ENCODE measurements around the gene MDK.

MDK gene

DNA sequence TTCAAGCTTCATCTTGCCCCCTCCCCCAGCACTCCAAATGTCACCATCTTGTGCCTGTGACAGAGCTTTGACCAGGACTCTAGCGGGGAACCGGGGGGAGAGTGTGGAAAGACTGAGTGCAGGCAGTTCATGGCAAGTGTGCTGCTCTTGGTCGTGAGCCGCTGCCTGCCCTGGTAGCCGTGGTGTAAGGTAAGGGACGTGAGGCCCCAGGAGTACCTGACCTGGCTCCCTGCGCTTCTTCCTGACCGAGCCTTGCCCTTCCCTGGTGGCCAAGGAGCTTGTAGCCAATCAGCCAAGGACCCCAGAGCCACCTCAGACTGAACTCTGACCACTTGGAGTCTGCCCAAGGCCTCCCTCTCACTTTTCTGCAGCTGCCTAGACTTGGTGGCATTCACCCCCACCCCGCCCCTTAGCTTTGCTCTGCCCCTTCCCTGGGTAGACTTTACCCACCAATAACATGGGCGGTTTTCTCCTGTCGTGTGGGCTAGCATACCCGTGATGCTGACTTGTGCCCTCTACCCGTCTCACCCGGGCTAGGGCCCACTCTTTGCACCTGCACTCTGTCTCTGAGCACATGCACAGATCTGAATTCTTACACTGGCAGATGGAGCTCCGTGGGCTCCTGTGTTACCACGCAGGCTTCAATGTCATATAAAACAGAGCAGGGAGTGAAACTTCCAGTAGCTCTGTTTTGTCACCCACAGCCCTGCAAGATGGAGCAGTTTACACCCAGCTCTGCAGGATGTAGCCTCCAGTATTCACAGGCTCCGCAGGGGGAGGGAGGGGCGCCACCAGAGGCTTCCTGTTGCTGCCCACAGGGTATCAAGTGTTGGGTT lies 32.7 kb upstream of the MDK start:
- no peak for DNase-seq

DNA sequence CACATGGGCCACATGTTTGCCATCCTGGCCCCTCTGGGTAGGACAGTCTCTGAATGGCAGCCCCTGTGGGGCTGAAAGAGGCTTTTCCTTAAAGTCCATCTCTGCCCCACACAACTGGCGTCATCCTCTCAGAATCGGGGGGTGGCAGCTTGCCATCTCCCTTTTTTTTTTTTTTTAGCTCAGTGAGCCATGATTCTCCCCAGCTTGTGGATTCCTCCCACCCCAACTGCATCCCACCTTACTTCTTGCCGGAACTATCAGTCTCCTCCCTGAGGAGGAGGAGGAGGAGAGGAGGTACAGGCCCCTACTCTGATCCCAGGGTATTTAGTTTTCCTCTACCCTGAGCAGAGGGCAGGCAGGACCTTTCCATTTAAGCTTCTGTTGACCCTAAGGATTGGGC lies 30.8 kb upstream of the MDK start:
- no peak for DNase-seq

DNA sequence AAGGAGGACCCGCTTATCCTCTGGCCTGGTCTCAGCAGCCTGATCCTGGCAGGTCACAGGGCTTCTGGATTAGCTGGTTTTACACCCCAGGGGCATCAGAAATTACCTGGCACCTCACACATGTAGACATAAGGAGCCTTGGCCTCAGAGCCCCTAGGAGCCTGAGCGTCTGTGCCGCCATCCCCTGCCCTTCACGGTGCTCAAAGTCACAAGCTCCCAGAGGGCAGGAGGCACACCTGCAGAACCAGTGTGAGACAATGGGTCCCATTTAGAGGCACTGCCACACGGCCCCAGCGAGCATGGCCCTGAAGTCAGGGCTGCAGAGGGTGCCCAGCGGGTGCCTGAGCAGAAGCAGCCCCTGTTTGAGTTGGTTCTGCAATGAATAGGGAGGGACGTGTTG lies 30.3 kb upstream of the MDK start:
- no peak for DNase-seq

DNA sequence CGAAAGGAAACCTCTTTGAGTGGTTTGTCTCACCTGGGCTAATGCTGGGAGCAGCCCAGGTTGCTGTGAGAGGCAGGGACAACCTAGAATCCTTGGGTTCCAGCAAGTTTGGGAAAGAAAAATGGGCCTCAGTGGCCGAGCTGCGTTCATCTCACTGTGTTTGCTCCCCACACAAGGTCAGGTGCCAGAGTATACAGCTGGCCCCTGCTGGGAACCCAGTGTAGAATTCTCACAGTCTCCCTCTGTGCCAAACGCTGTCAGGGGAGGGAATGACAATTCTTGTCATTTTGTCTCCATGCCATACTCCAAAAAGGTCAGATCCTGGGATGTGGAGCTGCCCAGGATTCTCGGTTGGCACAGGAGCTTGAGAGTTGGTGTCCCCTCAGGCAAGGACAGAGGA lies 29.9 kb upstream of the MDK start:
- no peak for DNase-seq

DNA sequence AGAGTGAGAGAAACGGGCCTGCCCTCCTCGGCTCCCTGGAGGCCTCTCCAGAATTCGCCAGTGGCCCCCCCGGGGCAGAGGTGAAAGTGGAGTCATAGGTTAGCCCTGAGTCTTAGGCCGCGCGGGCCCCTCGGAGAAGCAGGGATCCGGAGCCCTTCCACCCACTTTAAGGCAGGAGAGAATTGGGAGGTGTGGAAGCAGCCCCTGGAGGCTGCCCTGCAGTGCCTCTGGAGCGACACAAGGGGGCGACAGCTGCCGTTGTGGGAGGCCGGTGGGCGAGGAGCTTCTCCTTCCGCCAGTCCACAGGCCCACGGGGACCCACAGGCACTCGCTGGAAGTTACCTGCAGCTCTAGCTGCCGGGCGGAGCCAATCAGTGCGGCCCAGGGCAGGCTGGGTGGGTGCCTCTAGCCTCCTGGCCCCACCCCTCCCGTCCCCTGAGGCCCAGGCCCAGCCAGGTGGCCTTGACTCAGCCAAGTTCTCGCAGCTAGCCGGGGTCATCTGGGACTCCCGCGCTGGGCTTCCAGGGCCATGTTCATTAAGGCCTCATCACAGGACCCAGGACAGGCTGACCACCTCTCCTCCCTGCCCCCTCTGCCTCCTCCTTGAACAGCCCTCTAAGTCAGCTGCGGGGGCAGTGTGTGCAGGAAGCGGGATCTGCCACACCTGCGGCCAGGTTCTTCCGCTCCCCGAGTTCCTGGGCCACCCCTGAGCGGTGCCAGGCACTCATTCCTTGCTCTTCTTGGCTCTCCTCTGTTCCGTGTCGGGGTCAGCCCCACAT lies 29.2 kb upstream of the MDK start:
- DNase-seq = peak in 1 of 2 experiments; percentile 26

DNA sequence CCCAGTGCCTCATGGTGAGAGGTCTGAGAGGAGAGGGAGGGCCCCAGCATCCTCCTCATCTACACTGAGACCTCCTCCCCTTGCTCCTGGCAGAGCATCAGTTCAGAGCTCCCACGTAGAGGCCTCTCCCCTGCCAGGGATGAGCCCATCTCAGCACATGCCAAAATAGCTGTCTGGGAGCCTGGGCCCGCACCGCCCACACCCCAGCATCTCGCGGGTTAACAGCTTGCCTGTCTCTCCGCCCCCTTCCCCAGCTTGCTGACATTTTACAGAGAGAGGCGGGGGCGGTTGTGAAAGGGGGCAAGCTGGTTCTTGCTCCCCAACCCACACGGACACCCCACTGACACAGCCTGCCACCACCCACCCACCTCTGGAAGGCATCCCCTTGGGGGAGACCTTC lies 27.8 kb upstream of the MDK start:
- DNase-seq = no peak

DNA sequence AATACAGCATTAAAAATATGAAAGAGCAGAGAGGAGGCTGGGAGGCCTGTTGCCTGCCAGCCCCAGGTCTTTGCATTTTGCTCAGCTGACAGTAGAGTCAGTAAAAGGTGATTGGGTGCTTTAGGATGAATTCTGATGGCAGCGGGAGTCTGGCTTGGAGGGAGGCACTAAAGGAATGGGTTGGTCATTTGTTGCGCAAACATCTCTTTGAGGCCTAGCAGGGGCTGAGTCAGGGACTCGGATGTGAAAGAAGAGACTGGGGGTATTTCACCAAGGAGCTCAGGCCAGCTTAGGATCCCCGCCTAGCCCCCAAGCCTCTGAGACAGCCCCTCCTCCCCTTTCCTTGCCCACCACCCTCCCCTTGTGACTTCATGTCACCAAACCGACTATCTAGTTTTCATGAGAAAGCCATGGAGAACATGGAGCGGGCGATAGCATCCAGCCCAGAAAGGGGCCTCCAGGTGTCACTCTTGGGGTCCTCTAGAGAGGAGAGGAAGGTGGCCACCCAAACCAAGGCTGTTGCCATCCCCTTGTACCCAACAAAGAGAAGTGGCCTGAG lies 24.5 kb upstream of the MDK start:
- no peak for DNase-seq

DNA sequence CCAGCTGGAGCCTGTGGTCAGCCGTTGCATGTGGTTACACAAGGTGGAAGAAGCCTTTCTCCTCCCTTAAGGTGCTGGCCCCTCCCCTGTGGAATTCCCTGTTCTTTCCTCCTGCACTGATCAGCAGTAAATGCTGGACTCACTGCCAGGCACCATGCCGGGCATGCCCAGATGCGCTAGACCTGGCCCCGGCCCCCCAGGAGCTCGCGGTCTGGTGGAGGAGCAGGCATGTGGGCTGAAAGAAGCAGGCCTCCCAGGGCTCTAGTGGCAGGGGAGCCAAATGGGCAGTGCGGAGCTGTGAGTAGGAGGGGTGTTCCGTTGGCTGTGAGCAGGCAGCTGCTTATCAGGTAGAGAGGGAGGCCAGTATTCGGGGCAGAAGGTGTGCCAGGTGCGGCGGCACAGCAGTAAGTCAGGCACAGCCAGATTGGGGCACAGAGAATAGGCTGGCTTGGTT lies 24.0 kb upstream of the MDK start:
- no peak for DNase-seq

DNA sequence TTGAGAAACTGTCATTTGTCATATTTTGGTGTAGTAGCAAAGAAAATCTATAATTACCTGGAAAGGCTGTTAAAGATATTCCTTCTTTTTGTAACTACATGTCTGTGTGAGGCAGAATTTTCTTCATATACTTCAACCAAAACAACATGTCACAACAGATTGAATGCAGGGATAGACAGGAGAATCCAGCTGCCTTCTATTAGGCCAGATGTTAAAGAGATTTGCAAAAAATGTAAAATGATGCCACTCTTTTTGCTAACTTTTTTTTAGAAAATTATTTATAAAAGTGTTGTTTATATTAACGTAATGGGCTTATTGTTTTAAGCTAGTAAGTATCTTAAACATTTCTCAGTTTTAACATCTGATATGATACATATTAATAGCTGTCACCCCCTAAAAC lies 21.5 kb upstream of the MDK start:
- DNase-seq = no peak

DNA sequence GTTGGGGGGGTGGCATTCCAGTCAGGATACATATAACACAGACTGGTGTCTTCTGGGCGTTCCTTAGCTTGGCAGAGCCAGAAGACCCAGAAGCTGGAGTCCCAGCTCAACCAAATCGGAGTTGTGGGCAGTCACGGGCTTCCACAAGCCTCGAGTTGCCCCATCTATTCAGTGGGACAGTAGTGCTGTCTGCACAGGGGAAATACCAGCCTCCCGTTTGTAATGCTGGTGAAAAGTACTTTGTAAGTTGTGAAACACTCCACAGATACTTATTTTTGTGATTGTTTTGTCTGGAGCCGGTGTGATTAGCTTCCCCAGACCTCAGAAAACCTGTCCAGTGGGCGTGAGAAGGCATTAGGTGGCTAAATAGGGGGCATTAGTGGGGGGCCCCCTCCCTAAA lies 20.6 kb upstream of the MDK start:
- no peak for DNase-seq

DNA sequence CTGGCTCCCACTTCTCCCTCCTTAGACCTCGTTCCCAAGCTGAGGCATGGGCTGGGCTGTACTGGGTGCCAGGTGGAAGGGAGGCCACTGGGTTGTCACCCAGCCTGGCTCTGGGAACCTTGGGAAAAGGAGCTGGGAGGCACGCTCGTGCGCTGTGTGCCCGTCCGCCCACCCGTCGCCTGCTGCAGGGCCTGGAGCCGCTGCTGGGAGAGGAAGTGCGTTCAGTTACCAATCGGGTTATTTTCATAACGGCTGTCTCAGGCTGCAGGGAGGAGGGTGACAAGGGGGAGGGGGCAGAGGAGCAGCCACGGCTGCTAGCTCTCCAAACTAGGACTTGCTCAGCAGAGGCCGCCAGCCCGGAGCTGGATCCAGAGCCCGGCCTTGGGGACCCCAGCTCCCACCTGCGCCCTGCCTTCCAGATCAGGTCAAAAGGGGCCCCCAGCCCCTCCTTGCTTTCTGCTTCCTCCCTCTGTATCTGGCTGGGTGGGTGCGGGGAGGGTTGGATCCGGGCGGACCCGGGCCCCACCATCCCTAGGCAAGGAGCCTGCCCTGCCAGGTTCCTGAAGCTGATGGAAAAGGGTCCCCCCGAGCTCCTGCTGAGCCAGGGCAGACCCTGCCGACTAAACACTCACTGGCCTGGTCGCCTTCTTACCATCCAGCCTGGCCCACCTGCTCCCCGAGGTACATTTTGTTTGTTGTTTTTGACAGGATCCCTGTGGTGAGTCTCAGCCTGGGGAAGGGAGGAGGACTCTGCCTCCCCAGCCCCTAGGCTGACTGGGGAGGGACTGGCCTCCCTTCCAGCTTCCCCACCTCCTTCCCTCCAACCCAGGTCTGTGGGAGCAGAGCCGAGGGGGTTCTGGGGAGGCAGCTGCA lies 19.9 kb upstream of the MDK start:
- DNase-seq = no peak

DNA sequence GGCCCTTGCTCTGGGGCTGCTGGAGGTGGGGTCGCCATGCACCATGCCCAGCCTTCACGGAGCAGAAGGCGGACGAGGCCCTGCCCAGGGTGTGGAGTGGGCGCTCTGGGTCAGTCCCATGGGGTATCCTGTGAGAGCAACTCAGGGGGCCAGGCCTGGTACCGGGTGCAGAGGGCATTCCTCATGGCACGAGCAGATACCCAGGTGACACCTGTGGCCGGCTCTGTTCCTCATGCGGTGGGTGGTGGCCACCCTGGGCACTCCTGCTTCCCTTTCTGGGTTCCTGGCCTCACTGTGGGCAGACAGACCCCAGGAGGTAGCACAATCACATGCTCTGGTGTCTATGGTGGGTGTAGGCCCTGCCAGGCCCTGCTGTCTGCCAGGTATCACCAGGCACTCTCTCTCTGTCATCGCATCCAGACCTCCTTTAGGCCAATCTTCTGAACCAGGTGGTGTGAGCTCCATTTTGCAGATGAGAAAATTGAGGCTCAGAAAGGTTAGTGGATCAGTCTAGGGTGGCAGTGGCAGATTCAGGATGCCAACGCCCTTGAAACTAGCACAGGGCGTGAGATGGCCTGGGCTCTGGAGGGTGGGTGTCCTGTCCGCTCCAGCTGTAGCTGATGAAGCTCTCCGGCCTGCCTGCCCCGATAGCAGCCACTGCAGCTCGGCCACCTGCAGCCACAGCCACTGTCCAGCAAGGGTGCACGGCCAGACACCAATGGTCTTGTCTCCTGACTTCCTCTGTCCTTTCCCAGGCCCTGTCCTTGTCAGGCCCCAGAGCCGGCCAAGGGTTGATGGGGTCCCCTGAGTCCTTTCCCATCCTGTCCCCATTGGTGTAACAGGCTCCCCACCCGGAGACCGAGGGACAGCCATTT lies 19.1 kb upstream of the MDK start:
- DNase-seq = no peak

DNA sequence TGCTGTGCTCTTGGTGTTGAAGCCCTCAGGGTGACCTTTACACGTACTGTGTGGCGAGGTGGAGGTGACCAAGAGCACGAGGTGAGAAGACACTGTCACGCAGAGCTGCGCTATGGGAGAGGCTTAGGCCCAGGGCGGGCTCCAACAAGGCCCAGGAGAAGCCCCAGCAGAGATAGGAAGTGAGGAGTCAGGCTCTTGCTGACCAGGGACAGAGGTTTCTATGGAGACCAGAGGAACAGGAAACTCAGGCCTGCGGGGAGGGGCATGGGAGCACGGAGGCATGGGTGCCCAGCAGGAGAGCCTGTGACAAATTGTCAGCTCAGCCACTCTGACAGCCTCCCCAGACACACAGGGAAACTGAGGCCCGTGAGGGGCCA lies 18.4 kb upstream of the MDK start:
- no peak for DNase-seq

DNA sequence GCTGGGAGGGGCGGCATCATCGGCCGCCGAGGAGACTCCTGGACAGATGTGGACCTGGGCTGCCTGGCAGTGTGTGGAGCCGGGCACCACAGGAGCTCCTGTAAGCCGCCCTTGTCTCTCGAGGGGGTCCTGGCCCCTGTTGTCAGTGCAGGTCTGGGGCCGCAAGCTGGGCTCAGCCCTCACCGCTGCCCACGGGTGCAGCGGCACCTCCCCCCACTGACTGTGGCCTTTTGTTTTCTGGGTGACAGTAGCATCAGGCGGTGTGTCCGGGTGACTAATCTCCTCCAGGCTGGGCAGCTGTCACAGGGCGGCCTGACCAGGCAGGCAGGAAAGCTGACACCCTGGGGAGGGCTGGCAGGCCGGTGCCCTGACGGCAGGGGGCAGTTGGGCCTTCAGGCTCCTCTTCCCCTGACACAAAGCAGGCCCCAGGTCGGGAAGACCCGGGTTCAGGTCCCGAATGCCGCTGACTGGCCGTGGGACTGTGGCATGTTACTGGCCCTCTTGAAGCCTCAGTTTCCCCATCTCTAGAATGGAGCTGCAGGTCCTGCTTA lies 17.9 kb upstream of the MDK start:
- DNase-seq = peak; percentile 50 to 81

DNA sequence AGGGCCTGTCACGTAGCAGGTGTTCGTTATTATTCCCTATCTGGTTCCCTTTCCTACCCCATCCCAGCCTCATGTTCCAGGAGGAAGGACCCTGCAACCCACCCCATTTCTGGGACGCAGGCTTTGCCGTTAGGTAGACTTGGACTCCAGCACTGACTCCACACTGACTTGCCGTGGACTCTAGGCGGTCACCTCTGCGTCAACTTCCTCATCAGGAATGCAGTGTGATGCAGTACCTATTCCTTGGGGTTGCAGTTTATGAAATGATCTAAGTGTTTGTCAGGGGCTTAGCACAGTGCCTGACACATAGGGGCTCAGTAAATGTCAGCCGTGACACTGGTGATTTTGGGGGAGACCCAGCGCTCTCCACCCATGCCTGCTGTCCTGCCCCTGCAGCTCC lies 17.4 kb upstream of the MDK start:
- DNase-seq = peak in 1 of 2 experiments; percentile 58

DNA sequence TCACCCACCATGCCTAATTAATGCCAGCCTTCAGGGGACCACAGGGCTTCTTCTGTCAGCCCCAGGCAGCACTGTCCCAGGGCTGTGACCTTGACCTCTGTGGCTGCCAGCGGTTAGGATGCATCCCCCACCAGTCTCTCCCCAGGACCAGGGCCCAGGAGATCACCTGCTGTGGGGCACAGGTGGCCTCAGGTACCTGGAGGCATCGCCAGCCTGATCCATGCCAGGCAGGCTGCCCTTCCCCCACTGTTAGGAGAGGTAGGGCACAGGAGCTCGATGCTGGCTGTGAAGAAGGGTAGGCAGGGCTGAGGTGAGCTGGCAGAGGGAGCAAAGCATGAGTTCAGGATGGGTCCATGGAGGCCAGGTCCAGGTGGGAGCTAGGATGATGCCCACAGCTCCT lies 16.7 kb upstream of the MDK start:
- no peak for DNase-seq

DNA sequence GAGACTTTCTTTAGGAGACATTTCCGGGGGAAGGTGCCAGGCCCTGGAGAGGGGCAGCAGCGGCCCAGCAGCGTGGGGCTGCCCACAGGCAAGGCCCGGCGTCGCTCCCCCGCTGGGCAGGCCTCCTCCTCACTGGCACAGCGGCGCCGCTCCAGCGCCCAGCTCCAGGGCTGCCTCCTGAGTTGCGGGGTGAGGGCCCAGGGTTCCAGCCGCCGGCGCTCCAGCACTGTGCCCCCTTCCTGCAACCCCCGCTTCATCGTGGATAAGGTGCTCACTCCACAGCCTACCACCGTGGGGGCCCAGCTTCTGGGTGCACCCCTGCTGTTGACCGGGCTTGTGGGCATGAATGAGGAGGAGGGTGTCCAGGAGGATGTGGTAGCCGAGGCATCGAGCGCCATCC lies 15.2 kb upstream of the MDK start:
- no peak for DNase-seq

DNA sequence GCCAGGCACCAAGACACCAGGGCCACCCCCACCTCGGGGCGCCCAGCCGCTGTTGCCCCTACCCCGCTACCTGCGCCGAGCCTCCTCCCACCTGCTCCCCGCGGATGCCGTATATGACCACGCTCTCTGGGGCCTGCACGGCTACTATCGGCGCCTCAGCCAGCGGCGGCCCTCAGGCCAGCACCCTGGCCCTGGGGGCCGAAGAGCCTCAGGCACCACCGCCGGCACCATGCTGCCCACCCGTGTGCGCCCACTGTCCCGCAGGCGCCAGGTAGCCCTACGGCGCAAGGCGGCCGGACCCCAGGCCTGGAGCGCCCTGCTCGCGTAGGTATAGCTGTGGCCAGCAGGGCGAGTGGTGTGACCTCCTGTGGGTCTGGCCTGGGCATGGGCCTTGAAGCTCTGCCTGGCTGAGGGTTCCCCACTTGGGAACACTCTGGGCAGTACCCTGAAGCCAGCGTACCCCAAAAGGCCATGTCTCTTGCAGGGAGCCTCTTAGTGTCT lies 14.8 kb upstream of the MDK start:
- no peak for DNase-seq

DNA sequence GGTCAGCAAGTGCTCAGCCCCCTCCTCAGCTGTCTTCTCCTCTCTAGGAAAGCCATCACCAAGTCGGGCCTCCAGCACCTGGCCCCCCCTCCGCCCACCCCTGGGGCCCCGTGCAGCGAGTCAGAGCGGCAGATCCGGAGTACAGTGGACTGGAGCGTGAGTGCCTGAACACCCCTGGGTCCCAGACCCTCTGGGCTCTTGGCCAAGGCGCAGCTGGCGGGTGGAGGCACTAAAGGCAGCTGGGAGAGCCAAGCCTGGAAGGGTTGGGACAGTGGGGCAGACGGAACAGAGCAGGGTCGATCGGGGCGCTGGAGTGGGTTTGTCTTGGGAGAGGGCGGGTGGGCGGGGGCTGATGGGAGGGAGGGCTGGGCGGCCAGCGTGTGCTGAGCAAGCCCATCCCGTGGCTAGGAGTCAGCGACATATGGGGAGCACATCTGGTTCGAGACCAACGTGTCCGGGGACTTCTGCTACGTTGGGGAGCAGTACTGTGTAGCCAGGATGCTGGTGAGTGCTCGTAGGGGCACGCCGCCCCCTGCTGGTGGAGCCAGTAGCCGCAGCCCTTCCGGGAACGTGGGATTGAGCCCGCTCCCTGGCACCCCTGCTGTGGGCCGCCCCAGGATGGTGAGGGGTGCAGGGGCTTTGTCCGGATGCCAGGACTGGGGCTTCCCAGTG lies 14.1 kb upstream of the MDK start:
- DNase-seq = peak; percentile 50 to 84

DNA sequence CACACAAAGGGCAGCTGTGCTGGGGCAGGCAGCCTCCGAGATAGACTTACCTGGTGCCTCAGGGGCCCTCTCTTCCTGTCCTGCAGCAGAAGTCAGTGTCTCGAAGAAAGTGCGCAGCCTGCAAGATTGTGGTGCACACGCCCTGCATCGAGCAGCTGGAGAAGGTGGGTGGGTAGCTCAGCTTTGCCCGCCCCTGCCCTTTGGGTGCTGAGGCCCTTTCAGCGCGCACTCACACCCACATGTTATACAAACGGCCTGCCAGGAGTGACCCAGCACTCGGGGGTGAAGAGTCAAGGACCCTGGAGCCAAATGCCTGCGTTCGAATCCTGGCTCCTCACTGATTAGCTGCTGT lies 13.6 kb upstream of the MDK start:
- DNase-seq = no peak

All from NCI-H524 (cell line).